Ishikawa (cell line): ENCODE results near the gene BTBD9.

ENCODE experiments used
- CEBPB ChIP-seq: IDR thresholded peaks from 2 replicates; pipeline ENCODE4 v1.6.1; 2012
- CREB1 ChIP-seq: IDR thresholded peaks from 2 replicates; pipeline ENCODE4 v1.6.1; 2012; ENCODE audit warnings: low read depth
- EP300 ChIP-seq: IDR thresholded peaks from 2 replicates; pipeline ENCODE4 v1.6.1; 2012; ENCODE audit warnings: borderline replicate concordance
- FOXM1 ChIP-seq: IDR thresholded peaks from 2 replicates; pipeline ENCODE4 v1.6.1; 2012; ENCODE audit warnings: low read depth, borderline replicate concordance
- RAD21 ChIP-seq: IDR thresholded peaks from 2 replicates; pipeline ENCODE4 v1.6.1; 2012; ENCODE audit warnings: low read depth
- TEAD4 ChIP-seq: IDR thresholded peaks from 2 replicates; pipeline ENCODE4 v1.6.1; 2012

DNA sequence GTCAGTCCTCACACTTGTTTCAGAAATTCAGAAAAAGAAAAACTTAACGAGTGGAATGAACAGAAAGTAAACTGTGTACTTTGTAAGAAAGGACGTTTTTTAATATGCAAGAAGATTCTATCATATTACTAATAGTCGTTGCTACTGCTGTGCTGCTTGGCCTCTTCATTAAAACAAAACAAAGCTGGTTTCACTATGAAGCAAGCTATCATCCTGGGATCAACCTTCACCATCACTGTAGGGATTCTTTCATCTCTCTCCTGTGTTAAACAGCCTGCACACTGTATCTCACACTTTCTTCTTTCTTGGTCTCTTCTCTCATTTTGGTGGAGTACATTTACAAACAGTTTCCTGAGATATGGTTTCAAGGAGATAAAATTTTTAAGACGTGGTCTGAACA is 284.2 kb downstream of the BTBD9 start:
- TF ChIP-seq CEBPB (no peak), RAD21 (no peak), FOXM1 (no peak), CREB1 (no peak), TEAD4 (no peak), EP300 (no peak)
